Suprapubic skin (tissue), 4 donors: ENCODE results near the gene MYO10.

Experiments
- EP300 ChIP-seq: sonication (generic); formaldehyde crosslinking; IDR thresholded peaks from one replicate; pipeline ENCODE4 v1.6.1; 2017; ENCODE audit warnings: antibody characterized with exemption
- POLR2A ChIP-seq, 2 donors: fragments of 450-650 bp; IDR thresholded peaks; one replicate each; pipeline ENCODE4 v1.6.1; 2017; ENCODE audit warnings: antibody characterized with exemption in 2 of 2, mild to moderate bottlenecking in 2 of 2, moderate library complexity in 2 of 2
- POLR2AphosphoS5 ChIP-seq, 3 donors: sonication (generic); formaldehyde crosslinking; IDR thresholded peaks; one replicate each; pipeline ENCODE4 v1.6.1; 2017; ENCODE audit warnings: antibody characterized with exemption in 3 of 3
- TF ChIP-seq, protein P1 (sequence below), 2 donors: fragments of 200-600 bp in 1 of 2; fragments of 450-650 bp in 1 of 2; sonication (generic) in 1 of 2; IDR thresholded peaks; one replicate each; pipeline ENCODE4 v1.5.1; 2016 to 2019; ENCODE audit warnings: antibody characterized with exemption in 2 of 2, mild to moderate bottlenecking in 1 of 2, moderate library complexity in 1 of 2

- TF ChIP-seq EP300 (no peak), POLR2A (IDR thresholded peaks at IDR 0.05) (no peak), POLR2AphosphoS5 (IDR thresholded peaks at IDR 0.05) (no peak)
- TF ChIP-seq, protein P1, sequence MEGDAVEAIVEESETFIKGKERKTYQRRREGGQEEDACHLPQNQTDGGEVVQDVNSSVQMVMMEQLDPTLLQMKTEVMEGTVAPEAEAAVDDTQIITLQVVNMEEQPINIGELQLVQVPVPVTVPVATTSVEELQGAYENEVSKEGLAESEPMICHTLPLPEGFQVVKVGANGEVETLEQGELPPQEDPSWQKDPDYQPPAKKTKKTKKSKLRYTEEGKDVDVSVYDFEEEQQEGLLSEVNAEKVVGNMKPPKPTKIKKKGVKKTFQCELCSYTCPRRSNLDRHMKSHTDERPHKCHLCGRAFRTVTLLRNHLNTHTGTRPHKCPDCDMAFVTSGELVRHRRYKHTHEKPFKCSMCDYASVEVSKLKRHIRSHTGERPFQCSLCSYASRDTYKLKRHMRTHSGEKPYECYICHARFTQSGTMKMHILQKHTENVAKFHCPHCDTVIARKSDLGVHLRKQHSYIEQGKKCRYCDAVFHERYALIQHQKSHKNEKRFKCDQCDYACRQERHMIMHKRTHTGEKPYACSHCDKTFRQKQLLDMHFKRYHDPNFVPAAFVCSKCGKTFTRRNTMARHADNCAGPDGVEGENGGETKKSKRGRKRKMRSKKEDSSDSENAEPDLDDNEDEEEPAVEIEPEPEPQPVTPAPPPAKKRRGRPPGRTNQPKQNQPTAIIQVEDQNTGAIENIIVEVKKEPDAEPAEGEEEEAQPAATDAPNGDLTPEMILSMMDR (IDR thresholded peaks at IDR 0.05), result no peak
Measured at GRCh38 chr5:16803831-16804230, 132.3 kb downstream of the MYO10 start.
